GM23338 (cell line): ENCODE results near the gene RFNG. TPM values are rescaled to one million over a fixed set of nuclear protein-coding genes. Genes with fewer than 3 reads are reported as not detected.
A peak's percentile ranks its signal among the peaks of the same experiment; 100 is the strongest.

Source experiments
- ATAC-seq: fragments of 200-7000 bp; cut with Tn5 transposase; 3 replicates; pipeline ENCODE4 v1.9.1; 2020
- DNase-seq: peaks from one replicate; pipeline ENCODE4 v3.0.0-alpha.2; 2015; ENCODE audit warnings: low spot score
- H2AFZ ChIP-seq: fragments of 200-600 bp; sonication (generic); 2 replicates; pipeline ENCODE4 v1.8.0; 2016; ENCODE audit warnings: antibody characterized with exemption, mild to moderate bottlenecking, moderate library complexity
- H3F3A ChIP-seq: fragments of 200-600 bp; sonication (generic); replicated peaks from 2 replicates; pipeline ENCODE4 v1.8.0; 2017; ENCODE audit warnings: antibody characterized with exemption, mixed run types, low read depth
- H3K27ac ChIP-seq: fragments of 200-600 bp; sonication (generic); 2 replicates; pipeline ENCODE4 v1.6.1; 2016; ENCODE audit warnings: low read depth
- H3K27me3 ChIP-seq: fragments of 200-600 bp; sonication (generic); 2 replicates; pipeline ENCODE4 v1.8.0; 2016; ENCODE audit warnings: mild to moderate bottlenecking, mixed run types, moderate library complexity; ENCODE audit not compliant: insufficient read depth
- H3K36me3 ChIP-seq: fragments of 200-600 bp; sonication (generic); 2 replicates; pipeline ENCODE4 v1.8.0; 2016; ENCODE audit warnings: mild to moderate bottlenecking; ENCODE audit not compliant: insufficient read depth
- H3K4me1 ChIP-seq: fragments of 200-600 bp; sonication (generic); 2 replicates; pipeline ENCODE4 v1.8.0; 2016; ENCODE audit warnings: mild to moderate bottlenecking, moderate library complexity; ENCODE audit not compliant: insufficient read depth
- H3K4me2 ChIP-seq: fragments of 200-600 bp; sonication (generic); 2 replicates; pipeline ENCODE4 v1.7.1; 2017; ENCODE audit warnings: mixed run types
- H3K4me3 ChIP-seq: fragments of 200-600 bp; sonication (generic); 2 replicates; pipeline ENCODE4 v1.6.1; 2016; ENCODE audit warnings: mixed run types
- H3K79me2 ChIP-seq: fragments of 200-600 bp; sonication (generic); replicated peaks from 2 replicates; pipeline ENCODE4 v1.8.0; 2017; ENCODE audit warnings: mild to moderate bottlenecking; ENCODE audit not compliant: insufficient read depth
- H3K9me2 ChIP-seq: fragments of 200-600 bp; sonication (generic); 2 replicates; pipeline ENCODE4 v1.8.0; 2017; ENCODE audit not compliant: insufficient read depth
- H4K20me1 ChIP-seq: fragments of 200-600 bp; sonication (generic); replicated peaks from 2 replicates; pipeline ENCODE4 v1.8.0; 2017; ENCODE audit warnings: mild to moderate bottlenecking; ENCODE audit not compliant: insufficient read depth
- H3K27ac Mint-ChIP-seq: 2 replicates; pipeline ENCODE4 v1.8.0; 2020; ENCODE audit warnings: inconsistent platforms, mild to moderate bottlenecking, moderate library complexity, mixed read lengths
- H3K27me3 Mint-ChIP-seq: 3 replicates; pipeline ENCODE4 v1.8.0; 2022; ENCODE audit warnings: low read depth, mild to moderate bottlenecking, moderate library complexity, mixed read lengths, inconsistent platforms; ENCODE audit not compliant: insufficient read depth, poor library complexity
- H3K36me3 Mint-ChIP-seq: 3 replicates; pipeline ENCODE4 v1.8.0; 2021; ENCODE audit warnings: low read depth, mild to moderate bottlenecking, inconsistent platforms, moderate library complexity, mixed read lengths
- H3K4me1 Mint-ChIP-seq: 3 replicates; pipeline ENCODE4 v1.8.0; 2020; ENCODE audit warnings: mild to moderate bottlenecking, inconsistent platforms, mixed read lengths
- H3K4me3 Mint-ChIP-seq: 3 replicates; pipeline ENCODE4 v1.8.0; 2021; ENCODE audit warnings: moderate library complexity, mild to moderate bottlenecking, inconsistent platforms, mixed read lengths
- H3K9me3 Mint-ChIP-seq: 3 replicates; pipeline ENCODE4 v1.8.0; 2020; ENCODE audit warnings: moderate library complexity, mild to moderate bottlenecking, inconsistent platforms, mixed read lengths
- CREB1 ChIP-seq: fragments of 250-450 bp; sonication (Bioruptor Pico); IDR thresholded peaks from 2 replicates; pipeline ENCODE4 v1.5.0; 2020; ENCODE audit warnings: low read depth, mild to moderate bottlenecking, moderate library complexity
- JUNB ChIP-seq: IDR thresholded peaks from one replicate; pipeline ENCODE4 v1.6.1; 2016; ENCODE audit warnings: antibody characterized with exemption; ENCODE audit not compliant: unreplicated experiment
- POLR2AphosphoS5 ChIP-seq: IDR thresholded peaks from 2 replicates; pipeline ENCODE4 v1.6.1; 2016; ENCODE audit warnings: antibody characterized with exemption, low read depth
- STAT1 ChIP-seq: IDR thresholded peaks from one replicate; pipeline ENCODE4 v1.6.1; 2016; ENCODE audit warnings: antibody characterized with exemption; ENCODE audit not compliant: unreplicated experiment
- ZNF114 ChIP-seq: fragments of 250-450 bp; sonication (Bioruptor Pico); IDR thresholded peaks from 2 replicates; pipeline ENCODE4 v1.5.0; 2020; ENCODE audit warnings: mild to moderate bottlenecking, moderate library complexity
- ZNF462 ChIP-seq: fragments of 250-450 bp; sonication (Bioruptor Pico); IDR thresholded peaks from 2 replicates; pipeline ENCODE4 v1.5.0; 2020; ENCODE audit warnings: mild to moderate bottlenecking, moderate library complexity
- polyA plus RNA-seq: library from polyadenylated mRNA; unstranded; fragments of >200 nt; fragmentation: Nextera tagmentation; extraction: Ambion mirVana; gene quantifications from 2 replicates; pipeline ENCODE4 v1.2.1, GENCODE V29; 2016
- total RNA-seq: library from RNA; depleted of rRNA; stranded (reverse); fragments of >200 nt; shearing (Covaris generic); gene quantifications from 2 replicates; pipeline ENCODE4 v1.2.3, GENCODE V29; 2014
- TF ChIP-seq, protein P1 (sequence below), 2 experiments: fragments of 200-600 bp in 1 of 2; sonication (generic) in 1 of 2; conservative IDR thresholded peaks; 2 replicates each; pipeline versions ENCODE4 v1.5.1 to v1.6.1; 2016 to 2017; ENCODE audit warnings: antibody characterized with exemption in 2 of 2, low read depth in 2 of 2, mild to moderate bottlenecking in 2 of 2, moderate library complexity in 1 of 2

RFNG gene
- total and polyA plus RNA-seq, 2 experiments from 2014 or later = 18.0 to 44.7 TPM

DNA sequence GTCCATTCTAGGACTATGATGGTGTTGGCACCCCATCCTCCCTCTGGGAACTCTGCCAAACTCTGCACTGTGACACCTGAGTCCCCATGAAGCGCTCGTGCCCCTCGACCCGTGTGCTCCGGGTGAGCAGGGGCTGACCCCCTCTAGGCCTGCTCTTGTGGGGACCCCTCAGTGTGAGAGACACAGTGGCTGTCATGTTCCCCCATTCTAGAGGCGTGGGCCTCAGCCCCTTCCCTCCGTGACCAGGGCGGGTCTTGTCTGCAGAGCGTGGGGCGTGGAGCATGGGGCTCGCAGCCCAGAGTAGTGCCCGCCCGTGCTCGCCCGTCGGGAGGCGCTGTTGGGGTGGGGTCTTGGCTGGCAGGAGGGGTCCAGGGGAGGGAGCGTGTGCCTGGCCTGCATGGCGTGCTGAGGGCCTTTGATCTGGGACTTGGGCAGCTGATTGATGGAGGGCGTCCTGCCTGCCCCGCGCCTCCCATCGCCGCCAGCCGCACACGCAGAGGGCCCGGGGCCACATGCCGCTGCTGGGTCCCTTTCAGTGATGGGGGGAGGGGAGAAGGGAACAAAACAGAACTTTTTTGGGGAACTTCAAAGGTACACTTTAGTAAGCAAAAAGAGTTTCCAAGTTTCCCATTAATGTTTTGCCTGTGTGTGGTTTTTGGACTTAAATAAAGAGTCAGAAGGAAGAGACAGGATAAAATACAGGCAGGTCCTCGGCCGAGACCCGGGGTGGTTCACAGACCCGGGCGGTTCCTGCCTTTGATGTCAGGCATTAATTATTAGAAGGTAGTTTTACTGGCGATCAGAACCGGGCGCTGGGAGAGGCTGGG, 51.4 kb downstream of the RFNG start:
- no peaks in the 10 kb centered on the region for H3K27me3 ChIP-seq
- peak; percentile 35 for ATAC-seq
- H3F3A ChIP-seq = 0 out of 2 replicates have a peak, but pooled peaks cover 2% of the 10 kb centered on the region
- Mint-ChIP-seq H3K27me3 (peaks cover 14% of the 10 kb centered on the region), H3K4me1 (peaks cover 2% of the 10 kb centered on the region; the same call in 1 of the 3 replicates), H3K9me3 (no peaks in the 10 kb centered on the region), H3K36me3 (peaks cover 6% of the 10 kb centered on the region; the same call in 1 of the 3 replicates), H3K27ac (no peak overlapping the region), H3K4me3 (no peak overlapping the region)
- H3K4me2 ChIP-seq = no peak overlapping the region
- H3K4me3 ChIP-seq = no peak overlapping the region
- TF ChIP-seq JUNB (no peak), POLR2AphosphoS5 (no peak), ZNF462 (CRISPR knock-in tag) (no peak), CREB1 (no peak), STAT1 (no peak), ZNF114 (CRISPR knock-in tag) (no peak)
- TF ChIP-seq, protein P1, sequence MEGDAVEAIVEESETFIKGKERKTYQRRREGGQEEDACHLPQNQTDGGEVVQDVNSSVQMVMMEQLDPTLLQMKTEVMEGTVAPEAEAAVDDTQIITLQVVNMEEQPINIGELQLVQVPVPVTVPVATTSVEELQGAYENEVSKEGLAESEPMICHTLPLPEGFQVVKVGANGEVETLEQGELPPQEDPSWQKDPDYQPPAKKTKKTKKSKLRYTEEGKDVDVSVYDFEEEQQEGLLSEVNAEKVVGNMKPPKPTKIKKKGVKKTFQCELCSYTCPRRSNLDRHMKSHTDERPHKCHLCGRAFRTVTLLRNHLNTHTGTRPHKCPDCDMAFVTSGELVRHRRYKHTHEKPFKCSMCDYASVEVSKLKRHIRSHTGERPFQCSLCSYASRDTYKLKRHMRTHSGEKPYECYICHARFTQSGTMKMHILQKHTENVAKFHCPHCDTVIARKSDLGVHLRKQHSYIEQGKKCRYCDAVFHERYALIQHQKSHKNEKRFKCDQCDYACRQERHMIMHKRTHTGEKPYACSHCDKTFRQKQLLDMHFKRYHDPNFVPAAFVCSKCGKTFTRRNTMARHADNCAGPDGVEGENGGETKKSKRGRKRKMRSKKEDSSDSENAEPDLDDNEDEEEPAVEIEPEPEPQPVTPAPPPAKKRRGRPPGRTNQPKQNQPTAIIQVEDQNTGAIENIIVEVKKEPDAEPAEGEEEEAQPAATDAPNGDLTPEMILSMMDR (conservative IDR thresholded peaks at IDR 0.05; ENCODE audit: low read depth in 2 of 2) = peak in 1 of 2 experiments; percentile 41; a peak in 2 of 4 replicates
- H3K79me2 ChIP-seq = no peaks in the 10 kb centered on the region
- no peak overlapping the region for H3K27ac ChIP-seq
- H3K4me1 ChIP-seq = no peaks in the 10 kb centered on the region
- no peaks in the 10 kb centered on the region for H3K36me3 ChIP-seq
- no peak overlapping the region for H2AFZ ChIP-seq
- no peaks in the 10 kb centered on the region for H3K9me2 ChIP-seq
- peak; percentile 44 for DNase-seq
- 0 out of 2 replicates have a peak, but pooled peaks cover 4% of the 10 kb centered on the region for H4K20me1 ChIP-seq
